GM03348 (cell line): Measurements from ENCODE around the gene HOXC9.

Experiments used
- DNase-seq: peaks from one replicate; pipeline ENCODE4 v3.0.0; 2012; ENCODE audit warnings: low spot score

HOXC9 gene

GRCh38 chr12:54000116-54001114, at the start of gene HOXC9:
Gene HOXC9 (plus strand): TSS chr12:54000161. CDS start chr12:54000189, 28 bp downstream.
- no peak for DNase-seq

GRCh38 chr12:53950437-53950773, 49.6 kb upstream of the HOXC9 start:
- no peak for DNase-seq

DNA sequence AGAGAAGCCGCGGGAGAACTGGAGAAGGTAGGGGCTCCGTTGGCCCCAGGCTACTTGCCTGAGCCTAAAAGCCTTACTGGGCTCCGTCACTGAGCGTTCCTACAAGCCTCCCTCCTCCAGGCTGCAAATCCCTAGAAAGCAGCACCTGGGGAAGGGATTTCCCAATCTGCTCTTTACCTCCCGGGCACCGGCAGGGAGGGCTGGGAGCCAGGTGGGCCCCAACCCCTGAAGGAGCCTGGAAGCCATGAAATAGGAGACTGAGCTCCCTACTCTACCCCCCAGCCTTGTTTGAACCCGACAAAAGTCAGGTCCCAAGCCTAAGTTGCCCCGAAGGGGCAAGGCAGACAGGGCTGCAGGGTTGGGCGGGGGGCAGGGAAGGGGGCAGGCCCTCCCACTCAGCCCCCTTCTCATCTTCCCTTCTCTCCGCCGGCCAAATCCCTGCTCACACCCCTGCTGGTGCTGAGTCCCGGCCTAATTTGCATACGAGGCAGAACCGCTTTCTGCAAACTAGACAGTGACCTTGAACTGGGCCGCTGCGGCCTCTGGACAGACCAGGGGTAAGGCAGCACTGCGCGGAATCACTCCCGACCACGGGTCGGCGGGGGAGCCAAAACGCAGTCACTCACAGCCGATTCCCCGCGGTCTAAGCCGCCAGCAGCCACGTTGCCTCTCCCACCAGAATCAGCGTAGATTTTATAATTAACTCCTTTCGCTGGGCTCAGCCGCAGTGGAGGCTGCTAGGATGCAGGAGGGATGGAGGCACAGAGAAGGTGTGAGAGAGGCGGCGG, 49.0 kb upstream of the HOXC9 start:
- no peak for DNase-seq

- DNase-seq, result no peak
Observed at GRCh38 chr12:53951577-53952334, 48.2 kb upstream of the HOXC9 start.

DNA sequence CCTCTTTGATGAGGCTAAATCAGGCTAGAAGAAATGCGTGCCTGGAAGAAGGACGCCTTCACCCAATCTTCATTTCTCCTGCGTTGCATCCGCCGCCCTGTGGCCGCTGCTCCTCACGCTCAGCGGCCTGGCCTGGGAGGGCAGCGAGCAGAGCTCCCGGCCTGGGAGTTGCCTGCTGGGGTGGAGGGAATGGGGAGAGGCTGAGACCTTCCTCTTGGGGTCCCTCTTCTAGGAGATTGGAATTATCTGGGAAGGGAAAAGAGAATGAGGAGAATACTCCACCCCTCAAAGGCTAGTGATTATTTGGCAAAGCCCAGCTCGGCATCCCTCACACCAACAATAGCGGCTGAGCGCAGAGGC, 47.6 kb upstream of the HOXC9 start:
- peak; percentile 52 for DNase-seq

GRCh38 chr12:53952871-53953734, 46.9 kb upstream of the HOXC9 start:
- no peak for DNase-seq

DNA sequence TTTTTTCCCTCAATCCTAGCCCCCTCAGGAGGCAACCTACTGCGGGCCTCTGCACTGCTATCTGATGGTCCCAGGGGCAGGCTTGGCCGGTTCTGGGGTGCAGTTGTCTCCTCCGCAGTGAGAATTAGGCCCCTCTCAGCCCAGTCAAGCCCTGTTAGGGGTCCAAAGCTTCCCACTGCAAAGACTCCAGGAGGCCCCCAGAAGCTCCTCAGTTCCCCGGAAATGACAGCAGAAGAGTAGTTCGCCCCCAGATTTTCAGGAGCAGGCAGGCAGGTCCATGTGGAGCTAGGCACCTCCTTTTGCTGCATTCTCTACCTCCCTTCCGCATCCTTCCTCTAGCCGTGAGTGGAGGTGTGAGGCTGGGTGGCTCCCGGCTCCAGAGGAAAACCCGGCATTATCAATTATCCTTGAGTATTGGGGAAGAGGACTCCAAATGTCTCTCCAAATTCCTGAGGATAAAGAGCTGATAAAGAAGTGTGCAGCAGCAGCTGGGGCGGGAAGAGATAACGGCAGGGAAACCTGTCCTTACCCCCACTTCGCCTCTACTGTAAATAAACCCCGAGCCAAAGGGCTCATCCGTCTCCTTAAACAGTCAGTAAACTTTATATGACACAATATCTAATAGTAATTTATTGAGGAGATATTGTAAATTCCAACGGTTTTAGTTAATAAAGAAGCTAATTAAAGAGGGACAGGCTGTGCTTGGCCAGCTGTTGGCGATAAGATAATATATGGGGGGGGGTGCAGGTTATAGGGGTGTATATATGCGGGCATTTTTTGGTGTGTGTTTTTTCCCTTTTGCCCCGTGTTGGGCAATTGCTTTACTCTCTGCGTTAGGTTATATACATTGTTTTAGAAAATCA, 45.9 kb upstream of the HOXC9 start:
- no peak for DNase-seq

DNA sequence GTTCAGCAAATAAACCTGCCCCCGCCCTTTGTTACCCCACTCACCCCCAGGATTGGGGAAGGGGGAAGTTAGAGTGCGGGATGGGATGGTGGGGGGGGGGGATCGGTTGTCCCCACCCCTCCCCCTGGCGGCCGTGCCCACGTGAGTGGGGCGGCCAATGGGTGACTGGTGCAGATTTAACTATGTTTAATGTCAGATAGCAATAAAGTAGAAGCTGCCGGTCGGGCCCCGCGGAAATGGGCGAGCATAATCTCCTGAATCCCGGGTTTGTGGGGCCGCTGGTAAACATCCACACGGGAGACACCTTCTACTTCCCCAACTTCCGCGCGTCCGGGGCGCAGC, 45.3 kb upstream of the HOXC9 start, which contains the start of gene HOXC12:
Gene HOXC12, plus strand, starts transcription at position 210 of the 342 bp plus-strand sequence. Its CDS starts 27 bp downstream, at position 237.
- no peak for DNase-seq

- no peak for DNase-seq
Observed at GRCh38 chr12:53955036-53955775, 44.8 kb upstream of the HOXC9 start.

GRCh38 chr12:53955776-53956250, 44.1 kb upstream of the HOXC9 start:
- no peak for DNase-seq

DNA sequence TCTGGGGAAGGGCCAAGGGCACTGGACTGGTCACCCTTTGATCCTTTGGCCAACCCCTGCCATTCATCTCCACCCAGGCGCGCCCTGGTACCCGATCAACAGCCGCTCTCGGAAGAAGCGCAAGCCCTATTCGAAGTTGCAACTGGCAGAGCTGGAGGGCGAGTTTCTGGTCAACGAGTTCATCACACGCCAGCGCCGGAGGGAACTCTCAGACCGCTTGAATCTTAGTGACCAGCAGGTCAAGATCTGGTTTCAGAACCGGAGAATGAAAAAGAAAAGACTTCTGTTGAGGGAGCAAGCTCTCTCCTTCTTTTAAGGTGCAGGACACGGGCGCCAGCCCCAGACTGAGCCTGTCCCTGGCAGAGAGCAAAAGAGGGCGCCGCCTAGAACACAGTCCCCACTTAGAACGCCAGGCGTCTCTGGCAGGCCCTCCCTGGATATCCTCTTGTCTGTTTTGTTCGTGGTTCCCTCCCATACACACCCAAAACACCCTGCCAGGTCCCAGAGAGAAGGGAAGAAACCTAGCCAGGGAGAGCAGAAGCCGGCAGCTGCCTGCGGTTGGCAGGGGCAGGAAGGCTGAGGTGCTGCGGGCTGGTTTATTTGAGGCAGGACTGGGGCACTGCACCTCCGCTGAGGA, 43.6 kb upstream of the HOXC9 start:
- no peak for DNase-seq

- DNase-seq, result no peak
Observed at GRCh38 chr12:53956914-53957536, 42.9 kb upstream of the HOXC9 start.

DNA sequence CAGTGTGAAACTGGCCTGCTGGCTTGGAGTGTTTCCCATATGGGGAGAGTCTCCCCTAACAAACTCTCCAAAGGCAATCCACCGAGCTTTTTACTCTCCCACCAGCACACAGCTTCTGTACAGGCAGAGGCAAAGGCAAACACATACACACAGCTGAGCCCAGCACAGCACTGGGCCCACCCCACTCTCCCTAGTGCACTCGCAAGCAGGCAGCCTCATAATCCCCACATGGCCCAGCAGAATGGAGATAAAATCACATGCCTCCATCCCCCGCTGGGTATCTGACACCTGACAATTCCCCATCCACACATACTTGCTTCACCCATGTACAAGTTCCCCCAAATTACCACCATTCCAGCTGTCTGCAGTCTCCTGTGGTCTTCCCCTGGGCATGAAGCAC, 41.8 kb upstream of the HOXC9 start:
- no peak for DNase-seq

- no peak for DNase-seq
Observed at GRCh38 chr12:53959314-53959713, 40.6 kb upstream of the HOXC9 start.

GRCh38 chr12:53960187-53961024, 39.6 kb upstream of the HOXC9 start:
- DNase-seq, result no peak

DNA sequence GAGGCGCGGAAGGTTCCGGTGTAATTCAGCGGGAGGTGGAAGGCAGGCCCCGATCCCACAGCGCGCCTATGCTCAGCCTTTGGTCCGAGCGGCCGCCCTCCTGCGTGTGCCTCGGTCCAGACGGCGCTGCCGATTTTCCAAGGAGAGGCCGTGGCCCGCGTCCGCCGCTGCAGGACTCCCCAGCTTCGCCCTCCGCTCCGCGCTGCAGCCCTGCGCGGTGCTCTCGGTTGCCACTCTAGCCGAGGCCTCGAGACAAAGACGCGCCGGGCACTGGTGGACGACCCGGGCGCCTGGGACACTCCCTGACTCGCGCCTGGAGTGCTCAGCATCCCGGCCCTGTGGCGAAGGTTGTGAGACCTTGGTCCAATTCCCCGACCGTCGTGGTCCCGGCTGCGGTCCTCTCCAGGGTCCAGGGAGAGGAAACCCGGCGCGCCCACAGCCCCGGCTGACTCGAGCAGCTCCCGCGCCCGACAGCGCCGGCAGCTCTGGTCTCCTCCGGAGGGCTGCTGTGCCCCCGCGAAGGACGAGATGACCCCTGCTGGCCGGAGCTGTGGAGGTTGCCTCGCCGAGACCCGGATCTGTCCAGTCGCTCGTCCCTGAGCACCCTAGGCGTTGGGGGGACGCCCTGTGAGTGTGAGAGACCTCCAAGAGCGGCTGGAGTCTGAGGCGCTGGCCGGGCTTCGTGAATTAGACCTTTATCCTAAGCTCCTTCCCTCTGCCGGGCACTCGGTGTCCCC, 38.8 kb upstream of the HOXC9 start:
- no peak for DNase-seq

DNA sequence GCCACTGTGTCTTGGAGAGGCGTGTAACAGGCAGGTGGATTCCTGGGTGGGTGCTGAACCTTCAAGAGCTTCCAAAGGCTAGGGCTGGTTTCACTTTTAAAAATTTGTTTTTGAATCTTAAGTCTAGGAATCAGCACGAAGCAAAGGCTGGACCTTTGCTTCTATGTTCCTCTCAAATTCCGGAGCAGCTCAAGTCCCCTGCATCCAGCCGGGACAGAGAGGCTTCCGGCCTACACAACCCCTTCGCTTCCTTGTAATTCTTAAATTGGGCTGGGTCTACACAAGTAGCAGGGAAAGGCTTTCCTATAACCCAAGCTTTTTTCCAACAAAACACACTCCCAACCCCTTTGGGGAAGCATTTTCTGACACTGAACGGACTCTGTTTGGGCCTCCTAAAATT, 37.0 kb upstream of the HOXC9 start:
- no peak for DNase-seq
